HG03442 (cell line): ENCODE measurements around the gene HMGB2.

Source experiments
- ATAC-seq: cut with Tn5 transposase; IDR thresholded peaks from one replicate; pipeline ENCODE4 v1.9.1; 2021; ENCODE audit warnings: mild to moderate bottlenecking, moderate library complexity; ENCODE audit not compliant: unreplicated experiment

Gene HMGB2

GRCh38 chr4:173288698-173289352, 45.3 kb downstream of the HMGB2 start:
- peak; percentile 29 for ATAC-seq

- peak; percentile 68 for ATAC-seq
These were observed 45.9 kb downstream of the HMGB2 start for GRCh38 chr4:173288296-173288695.

- no peak for ATAC-seq
These were observed 46.7 kb downstream of the HMGB2 start for GRCh38 chr4:173287486-173287885.

- ATAC-seq = no peak
These were observed 49.7 kb downstream of the HMGB2 start for GRCh38 chr4:173284463-173284862.

- ATAC-seq = no peak
These were observed 51.5 kb downstream of the HMGB2 start for GRCh38 chr4:173282626-173283025.

- no peak for ATAC-seq
These were observed 51.9 kb downstream of the HMGB2 start for GRCh38 chr4:173282256-173282562.

- no peak for ATAC-seq
These were observed 52.5 kb downstream of the HMGB2 start for GRCh38 chr4:173281406-173282255.
